SJSA1 (cell line): ENCODE data around the gene RAD51B. TPM values are rescaled to one million over a fixed set of nuclear protein-coding genes. Genes with fewer than 3 reads are reported as not detected.
"Not testable (repeated sequence)": the region's sequence is repeated elsewhere in the genome, so short reads cannot be mapped to it uniquely, and the experiment has no call there.

Experiments
- DNase-seq, 2 experiments: peaks; one replicate each; pipeline ENCODE4 v3.0.0-alpha.2; 2015 to 2020; ENCODE audit warnings: low spot score in 2 of 2, low read depth in 1 of 2
- H3K27ac ChIP-seq: fragments of 250-450 bp; sonication (Bioruptor Pico); 2 replicates; pipeline ENCODE4 v1.5.1; 2020; ENCODE audit warnings: mild to moderate bottlenecking, moderate library complexity
- H3K27me3 ChIP-seq: fragments of 250-450 bp; sonication (Bioruptor Pico); replicated peaks from 2 replicates; pipeline ENCODE4 v1.5.1; 2020; ENCODE audit warnings: mild to moderate bottlenecking, moderate library complexity
- H3K36me3 ChIP-seq: fragments of 250-450 bp; sonication (Bioruptor Pico); 2 replicates; pipeline ENCODE4 v1.5.1; 2020; ENCODE audit warnings: mild to moderate bottlenecking
- H3K4me1 ChIP-seq: fragments of 250-450 bp; sonication (Bioruptor Pico); replicated peaks from 2 replicates; pipeline ENCODE4 v1.6.1; 2021; ENCODE audit warnings: mild to moderate bottlenecking
- H3K4me3 ChIP-seq: fragments of 250-450 bp; sonication (Bioruptor Pico); 2 replicates; pipeline ENCODE4 v1.5.1; 2020; ENCODE audit warnings: mild to moderate bottlenecking
- H3K9me3 ChIP-seq: fragments of 250-450 bp; sonication (Bioruptor Pico); replicated peaks from 2 replicates; pipeline ENCODE4 v1.5.1; 2020; ENCODE audit warnings: mild to moderate bottlenecking
- total RNA-seq: library from RNA; depleted of rRNA; stranded (reverse); fragments of >200 nt; shearing (Covaris generic); gene quantifications from 2 replicates; pipeline ENCODE4 v1.2.3, GENCODE V29; 2014

RAD51B gene
- total RNA-seq, 1 experiment from 2014 or later = 4.7 TPM

- no peaks in the 10 kb centered on the region for H3K27me3 ChIP-seq
- H3K4me1 ChIP-seq = peaks cover 8% of the 10 kb centered on the region
- H3K9me3 ChIP-seq = no peaks in the 10 kb centered on the region
- no peaks in the 10 kb centered on the region for H3K36me3 ChIP-seq
- H3K27ac ChIP-seq = no peak overlapping the region
- DNase-seq = no peak
- no peak overlapping the region for H3K4me3 ChIP-seq
Observed at GRCh38 chr14:68216079-68216478, 396.5 kb downstream of the RAD51B start.

GRCh38 chr14:68216957-68217356 is 397.4 kb downstream of the RAD51B start:
- Histone ChIP-seq H3K4me3 (no peak overlapping the region), H3K4me1 (no peaks in the 10 kb centered on the region), H3K36me3 (no peaks in the 10 kb centered on the region), H3K27me3 (no peaks in the 10 kb centered on the region), H3K9me3 (no peaks in the 10 kb centered on the region), H3K27ac (no peak overlapping the region)
- no peak for DNase-seq

DNA sequence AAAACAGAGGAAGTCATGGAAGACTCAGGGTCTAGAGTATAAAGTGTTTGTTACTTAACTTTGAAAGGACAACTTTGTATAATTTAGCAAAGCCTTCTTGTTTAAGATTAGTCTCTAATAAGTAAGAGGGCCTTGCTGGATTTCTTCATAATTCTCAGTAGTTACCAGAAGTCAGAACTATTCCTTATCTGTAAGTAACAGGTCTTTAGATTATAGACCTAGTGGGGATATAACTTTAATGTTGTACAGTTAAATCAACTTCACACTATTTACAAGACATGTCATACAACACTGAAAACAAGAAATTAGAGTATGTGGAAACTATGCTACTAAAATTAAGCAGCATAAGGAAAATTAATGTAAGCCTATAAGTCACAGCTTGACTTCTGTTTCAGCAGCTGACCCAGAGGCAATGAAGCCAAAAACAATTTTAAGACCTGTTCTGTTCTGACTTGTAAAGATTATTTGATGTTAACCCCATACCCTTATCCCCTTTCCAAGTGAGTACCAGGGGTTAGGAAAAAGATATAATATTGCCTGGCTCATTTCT is 398.3 kb downstream of the RAD51B start:
- Histone ChIP-seq H3K9me3 (no peaks in the 10 kb centered on the region), H3K4me3 (no peak overlapping the region), H3K36me3 (no peaks in the 10 kb centered on the region), H3K27ac (no peak overlapping the region), H3K4me1 (no peaks in the 10 kb centered on the region), H3K27me3 (no peaks in the 10 kb centered on the region)
- no peak for DNase-seq

- Histone ChIP-seq H3K36me3 (no peaks in the 10 kb centered on the region), H3K9me3 (no peaks in the 10 kb centered on the region)
- no peak for DNase-seq
Observed at GRCh38 chr14:68219407-68219806, 399.8 kb downstream of the RAD51B start.

GRCh38 chr14:68221046-68221445 is 401.5 kb downstream of the RAD51B start:
- not testable (repeated sequence) for H3K27me3 ChIP-seq, H3K27ac ChIP-seq, H3K9me3 ChIP-seq, DNase-seq, H3K36me3 ChIP-seq, H3K4me3 ChIP-seq, H3K4me1 ChIP-seq

More at GRCh38 chr14:68219407-68219806, 399.8 kb downstream of the RAD51B start:
- Histone ChIP-seq H3K27ac (no peak overlapping the region), H3K4me1 (peaks cover 7% of the 10 kb centered on the region), H3K27me3 (no peaks in the 10 kb centered on the region), H3K4me3 (no peak overlapping the region)

DNA sequence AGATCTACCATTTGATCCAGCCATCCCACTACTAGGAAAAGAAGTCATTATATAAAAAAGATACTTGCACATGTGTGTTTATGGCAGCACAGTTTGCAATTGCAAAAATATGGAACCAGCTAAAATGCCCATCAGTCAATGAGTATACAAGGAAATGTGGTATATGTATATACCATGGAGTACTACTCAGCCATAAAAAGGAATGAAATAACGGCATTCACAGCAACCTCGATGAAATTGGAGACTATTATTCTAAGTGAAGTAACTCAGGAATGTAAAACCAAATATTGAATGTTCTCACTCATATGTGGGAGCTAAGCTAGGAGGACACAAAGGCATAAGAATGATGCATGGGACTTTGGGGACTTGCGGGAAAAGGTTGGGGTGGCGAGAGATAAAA is 402.6 kb downstream of the RAD51B start:
- Histone ChIP-seq H3K4me3 (no peak overlapping the region), H3K4me1 (peaks cover 7% of the 10 kb centered on the region), H3K9me3 (no peaks in the 10 kb centered on the region), H3K27ac (no peak overlapping the region), H3K27me3 (no peaks in the 10 kb centered on the region), H3K36me3 (no peaks in the 10 kb centered on the region)
- no peak for DNase-seq

- H3K4me3 ChIP-seq = no peak overlapping the region
- H3K4me1 ChIP-seq = peaks cover 7% of the 10 kb centered on the region
- no peaks in the 10 kb centered on the region for H3K27me3 ChIP-seq
- H3K36me3 ChIP-seq = no peaks in the 10 kb centered on the region
- H3K27ac ChIP-seq = no peak overlapping the region
- no peaks in the 10 kb centered on the region for H3K9me3 ChIP-seq
- no peak for DNase-seq
Observed at GRCh38 chr14:68222726-68223125, 403.1 kb downstream of the RAD51B start.

GRCh38 chr14:68223631-68224030 is 404.1 kb downstream of the RAD51B start:
- Histone ChIP-seq H3K27me3 (no peaks in the 10 kb centered on the region), H3K4me1 (peaks cover 7% of the 10 kb centered on the region), H3K36me3 (no peaks in the 10 kb centered on the region), H3K27ac (peak overlapping the region; percentile 10; the same call in 1 of the 2 replicates), H3K9me3 (no peaks in the 10 kb centered on the region), H3K4me3 (no peak overlapping the region)
- no peak for DNase-seq

DNA sequence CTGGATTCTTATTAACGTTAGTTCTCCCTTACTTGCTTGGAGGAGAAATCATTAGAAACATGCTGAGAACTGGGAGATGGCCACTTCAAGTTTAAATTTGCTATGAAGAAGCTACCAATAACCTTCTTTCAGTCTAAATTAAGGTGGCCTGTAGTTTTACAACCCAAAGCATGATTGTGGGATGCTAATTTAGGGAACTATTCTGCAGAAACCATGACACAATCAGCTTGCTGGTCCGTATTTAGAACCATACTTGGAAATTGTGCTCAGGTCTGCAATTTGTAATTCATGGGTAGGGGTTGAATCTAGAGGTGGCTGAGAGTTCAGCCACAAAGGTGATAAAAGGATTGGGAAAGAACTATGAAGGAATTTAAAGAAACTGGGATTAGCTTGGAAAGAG is 405.7 kb downstream of the RAD51B start:
- Histone ChIP-seq H3K36me3 (no peaks in the 10 kb centered on the region), H3K4me1 (peaks cover 11% of the 10 kb centered on the region), H3K27ac (no peak overlapping the region), H3K27me3 (no peaks in the 10 kb centered on the region), H3K9me3 (no peaks in the 10 kb centered on the region), H3K4me3 (no peak overlapping the region)
- DNase-seq = no peak

DNA sequence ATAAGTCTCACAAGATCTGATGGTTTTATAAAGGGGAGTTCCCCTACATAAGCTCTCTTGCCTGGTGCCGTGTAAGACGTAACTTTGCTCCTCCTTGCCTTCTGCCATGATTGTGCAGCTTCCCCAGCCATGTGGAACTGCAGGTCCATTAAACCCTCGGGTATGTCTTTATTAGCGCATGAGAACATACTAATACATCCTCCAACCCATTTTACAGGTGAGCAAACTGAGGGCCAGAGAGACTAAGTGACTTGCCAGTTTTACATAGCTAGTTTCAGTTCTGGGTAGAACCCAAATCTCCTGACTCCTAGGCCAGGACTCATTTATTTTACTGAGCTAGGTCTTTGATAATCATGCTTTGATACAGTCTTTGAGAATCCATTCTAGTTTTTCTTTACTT is 406.9 kb downstream of the RAD51B start:
- H3K4me1 ChIP-seq = peaks cover 23% of the 10 kb centered on the region
- no peak overlapping the region for H3K4me3 ChIP-seq
- no peaks in the 10 kb centered on the region for H3K9me3 ChIP-seq
- DNase-seq = no peak
- no peaks in the 10 kb centered on the region for H3K27me3 ChIP-seq
- no peak overlapping the region for H3K27ac ChIP-seq
- H3K36me3 ChIP-seq = no peaks in the 10 kb centered on the region

- H3K27ac ChIP-seq = no peak overlapping the region
- H3K36me3 ChIP-seq = no peaks in the 10 kb centered on the region
- H3K4me1 ChIP-seq = peaks cover 44% of the 10 kb centered on the region
- no peaks in the 10 kb centered on the region for H3K27me3 ChIP-seq
- no peaks in the 10 kb centered on the region for H3K9me3 ChIP-seq
- H3K4me3 ChIP-seq = no peak overlapping the region
- no peak for DNase-seq
Observed at GRCh38 chr14:68228656-68229055, 409.1 kb downstream of the RAD51B start.

GRCh38 chr14:68229423-68230100 is 410.0 kb downstream of the RAD51B start:
- no peak overlapping the region for H3K27ac ChIP-seq
- H3K4me1 ChIP-seq = peaks cover 47% of the 10 kb centered on the region
- no peaks in the 10 kb centered on the region for H3K9me3 ChIP-seq
- no peaks in the 10 kb centered on the region for H3K27me3 ChIP-seq
- H3K4me3 ChIP-seq = no peak overlapping the region
- no peak for DNase-seq
- H3K36me3 ChIP-seq = no peaks in the 10 kb centered on the region

DNA sequence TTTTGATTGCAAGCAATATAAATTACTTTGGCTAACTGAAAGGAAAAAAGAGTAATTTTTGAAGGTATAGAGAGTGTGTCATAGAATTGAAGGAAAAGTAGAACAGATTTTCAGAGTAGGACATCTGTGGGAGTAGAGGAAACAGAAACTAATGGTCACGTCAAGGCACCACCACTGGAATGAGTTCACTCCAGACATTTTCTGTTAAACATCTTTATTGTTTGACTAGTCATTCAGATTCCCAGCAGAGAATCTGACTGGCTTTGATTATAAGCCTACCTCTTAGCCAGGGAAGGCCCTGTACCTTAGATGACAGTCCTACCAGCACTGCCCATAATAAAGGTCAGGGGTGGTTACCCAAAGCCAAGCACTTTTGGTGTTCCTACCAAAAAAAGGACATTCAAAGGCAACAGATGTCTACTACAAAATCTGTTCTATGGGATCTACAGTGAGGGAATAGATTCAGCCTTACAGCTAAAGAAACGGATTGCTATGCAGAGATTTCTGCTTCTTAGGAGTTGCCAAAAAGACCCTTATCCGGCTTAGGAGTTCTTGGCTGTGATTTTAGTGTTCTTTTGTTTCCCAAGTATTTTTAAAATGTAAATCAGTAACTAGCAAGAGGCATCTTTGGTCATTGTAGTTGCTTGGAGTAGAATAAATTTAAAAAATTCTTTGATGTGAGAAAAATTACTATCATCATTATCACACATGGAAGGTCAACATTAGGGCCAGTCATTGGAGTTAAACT is 410.8 kb downstream of the RAD51B start:
- Histone ChIP-seq H3K27me3 (no peaks in the 10 kb centered on the region), H3K27ac (peak overlapping the region; percentile 88), H3K4me1 (peaks cover 53% of the 10 kb centered on the region), H3K36me3 (no peaks in the 10 kb centered on the region), H3K4me3 (no peak overlapping the region), H3K9me3 (no peaks in the 10 kb centered on the region)
- DNase-seq = no peak

DNA sequence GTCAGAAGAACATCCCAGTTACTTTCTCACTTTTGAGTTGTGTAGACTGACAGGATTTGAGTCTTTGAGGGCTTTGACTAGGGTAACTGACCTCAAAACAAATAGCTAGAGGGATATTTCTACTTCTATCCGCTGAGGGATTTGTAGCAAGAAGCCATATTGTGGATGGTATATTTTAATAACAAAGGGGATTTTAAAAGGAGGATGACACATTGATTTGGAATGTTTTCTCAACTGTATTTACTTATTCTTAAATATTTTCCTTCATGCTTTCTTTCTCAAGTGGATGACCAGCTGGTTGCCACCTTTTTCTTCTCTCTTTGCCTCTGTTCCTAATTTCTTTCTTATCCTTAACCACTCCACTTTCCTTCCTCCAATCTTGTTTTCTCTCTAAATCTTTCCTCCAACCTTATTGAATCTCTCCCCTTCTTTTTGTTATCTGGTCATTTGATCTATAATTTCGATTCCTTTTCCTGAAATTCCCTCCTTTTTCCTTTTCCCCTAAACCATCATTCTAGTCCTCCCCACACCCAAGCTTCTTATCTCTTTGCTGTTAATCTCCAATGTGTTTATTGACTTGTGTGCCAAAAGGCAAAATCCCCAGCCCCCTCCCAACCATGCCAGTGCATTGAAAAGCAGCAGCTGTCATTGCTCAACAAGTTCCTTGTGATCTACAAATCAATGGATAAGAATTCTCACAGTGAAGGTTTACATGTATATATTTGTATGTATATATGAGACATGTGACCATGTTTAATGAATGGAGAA is 411.6 kb downstream of the RAD51B start:
- H3K27me3 ChIP-seq = no peaks in the 10 kb centered on the region
- H3K4me3 ChIP-seq = no peak overlapping the region
- DNase-seq = peak in 1 of 2 experiments; percentile 78
- H3K36me3 ChIP-seq = no peaks in the 10 kb centered on the region
- H3K9me3 ChIP-seq = no peaks in the 10 kb centered on the region
- peak overlapping the region; percentile 88 for H3K27ac ChIP-seq
- H3K4me1 ChIP-seq = peaks cover 53% of the 10 kb centered on the region
